HG02981 (cell line): ENCODE data around the gene EXOC3L4.
A peak's percentile ranks its signal among the peaks of the same experiment; 100 is the strongest.
"Not testable (repeated sequence)": the region's sequence is repeated elsewhere in the genome, so short reads cannot be mapped to it uniquely, and the experiment has no call there.

ENCODE experiments used
- ATAC-seq: cut with Tn5 transposase; IDR thresholded peaks from one replicate; pipeline ENCODE4 v1.9.1; 2021; ENCODE audit warnings: mild to moderate bottlenecking, moderate library complexity; ENCODE audit not compliant: unreplicated experiment

The EXOC3L4 gene

DNA sequence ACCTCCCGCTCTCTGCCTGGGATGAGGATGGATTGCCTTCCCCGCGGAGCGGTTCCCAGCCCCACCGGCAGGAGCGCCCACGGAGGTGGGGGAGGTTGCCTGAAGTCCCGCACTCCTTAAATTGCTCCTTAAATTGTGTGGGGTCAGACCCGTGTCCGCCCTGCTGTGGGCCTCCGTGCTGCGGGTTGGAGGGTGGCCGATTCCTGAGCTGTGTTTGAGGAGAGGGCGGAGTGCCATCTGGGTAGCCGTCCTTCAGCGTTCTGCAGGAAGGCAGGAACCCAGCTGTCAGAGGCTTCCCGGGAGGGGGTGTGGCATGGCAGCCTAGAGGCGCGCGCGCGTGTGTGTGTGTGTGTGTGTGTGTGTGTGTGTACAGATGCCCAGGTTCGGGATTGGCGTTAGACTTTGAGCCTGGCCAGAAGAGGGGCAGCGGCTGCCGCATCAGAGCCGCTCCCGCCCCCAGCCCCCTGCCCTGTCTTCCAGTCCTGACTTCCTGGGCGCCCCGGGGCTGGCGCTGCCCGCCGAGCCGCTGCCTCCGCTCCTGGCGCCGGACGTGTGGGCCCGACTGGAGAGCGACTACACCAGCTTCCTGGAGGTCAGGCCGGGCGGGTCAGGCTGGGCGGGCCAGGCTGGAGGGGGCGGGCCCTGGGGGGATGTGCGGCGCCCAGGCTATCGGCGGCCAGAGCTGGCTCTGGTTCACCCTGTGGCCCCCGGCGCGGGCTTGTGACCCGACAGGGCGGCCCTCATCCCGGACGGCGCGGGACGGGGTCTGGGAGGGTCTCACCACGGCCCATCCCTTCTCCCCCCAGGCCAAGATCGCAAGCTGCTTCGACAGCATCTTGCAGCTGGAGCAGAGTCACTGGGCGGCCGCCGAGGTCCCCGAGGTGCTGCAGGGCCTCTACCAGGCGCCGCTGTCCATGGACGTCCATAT, 9.2 kb downstream of the EXOC3L4 start:
- no peak for ATAC-seq

DNA sequence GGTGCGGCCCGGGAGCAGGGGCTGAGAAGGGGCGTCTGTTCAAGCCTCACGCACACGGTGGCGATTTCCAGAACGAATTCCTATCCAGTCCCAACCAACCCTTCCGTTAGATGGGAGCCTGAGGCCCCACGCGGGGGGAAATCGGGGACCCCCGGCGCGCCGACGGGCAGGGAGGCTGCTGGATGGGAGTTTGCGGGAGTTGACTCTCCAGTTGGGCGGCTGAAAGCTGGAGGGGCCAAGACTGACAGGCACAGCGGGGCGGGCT, 9.8 kb downstream of the EXOC3L4 start:
- ATAC-seq, result no peak

DNA sequence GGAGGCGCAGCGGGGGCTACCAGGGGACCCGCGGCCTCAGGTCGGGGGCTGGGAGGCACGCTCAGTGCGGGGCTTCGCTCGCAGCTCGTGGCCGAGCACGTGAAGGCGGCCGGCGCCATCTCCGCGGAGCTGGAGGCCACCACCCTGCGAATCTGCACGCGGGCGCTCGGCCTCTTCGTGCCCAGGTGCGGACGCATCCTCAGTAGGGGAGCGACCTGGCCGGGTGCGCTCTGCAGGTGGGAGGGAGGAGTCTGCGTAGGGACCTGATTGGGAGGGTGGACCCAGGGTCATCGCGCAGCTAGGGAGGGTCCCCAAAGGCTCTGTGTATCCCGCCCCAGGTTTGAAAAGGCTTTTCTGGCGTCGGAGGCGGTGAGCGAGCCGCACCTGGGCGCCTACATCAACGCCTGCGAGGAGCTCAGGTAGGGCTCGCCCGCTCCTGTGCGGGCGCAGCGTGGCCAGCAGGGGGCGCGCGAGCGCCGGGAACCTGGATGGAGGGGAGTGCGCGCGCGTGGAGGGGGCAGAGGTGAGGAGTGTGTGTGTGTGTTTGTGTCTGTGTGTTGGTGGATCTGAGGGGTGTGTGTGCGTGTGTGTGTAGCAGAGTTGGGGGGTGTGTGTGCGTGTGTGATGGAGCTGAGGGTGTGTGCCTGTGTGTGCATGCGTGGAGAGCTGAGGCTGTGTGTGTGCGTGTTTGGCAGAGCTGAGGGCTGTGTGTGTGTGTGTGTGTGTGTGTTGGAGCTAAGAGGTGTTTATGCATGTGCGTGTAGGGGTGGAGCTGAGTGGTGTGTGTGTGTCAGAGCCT, 10.3 kb downstream of the EXOC3L4 start:
- ATAC-seq, result peak; percentile 49

DNA sequence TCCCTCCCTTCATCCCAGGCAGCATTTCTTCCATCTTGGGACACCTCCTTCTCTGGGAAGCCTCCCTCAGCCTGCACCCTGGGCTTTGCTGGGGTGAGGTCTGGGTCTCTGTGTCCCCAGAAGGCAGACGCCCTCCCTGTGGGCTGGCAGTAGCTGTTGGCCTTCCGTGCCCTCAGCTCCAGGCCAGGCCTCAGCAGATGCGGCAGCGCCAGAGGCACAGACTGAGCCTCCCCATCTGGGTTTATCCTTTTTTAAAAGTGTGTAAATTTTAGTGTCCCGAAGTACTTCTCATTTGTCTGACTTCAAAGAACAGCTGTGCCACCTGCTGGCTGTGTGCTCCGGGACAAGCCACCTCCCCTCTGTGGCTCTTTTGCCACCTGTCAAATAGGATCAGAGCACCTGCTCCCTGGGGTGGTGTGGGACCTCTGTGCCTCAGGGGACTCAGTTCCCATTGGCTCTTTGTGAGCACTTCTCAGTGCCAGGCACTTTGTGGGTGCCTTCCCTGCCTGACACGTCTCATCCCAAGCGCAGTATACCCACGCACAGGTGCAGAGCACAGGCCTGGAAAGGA, 11.1 kb downstream of the EXOC3L4 start:
- ATAC-seq, result no peak

DNA sequence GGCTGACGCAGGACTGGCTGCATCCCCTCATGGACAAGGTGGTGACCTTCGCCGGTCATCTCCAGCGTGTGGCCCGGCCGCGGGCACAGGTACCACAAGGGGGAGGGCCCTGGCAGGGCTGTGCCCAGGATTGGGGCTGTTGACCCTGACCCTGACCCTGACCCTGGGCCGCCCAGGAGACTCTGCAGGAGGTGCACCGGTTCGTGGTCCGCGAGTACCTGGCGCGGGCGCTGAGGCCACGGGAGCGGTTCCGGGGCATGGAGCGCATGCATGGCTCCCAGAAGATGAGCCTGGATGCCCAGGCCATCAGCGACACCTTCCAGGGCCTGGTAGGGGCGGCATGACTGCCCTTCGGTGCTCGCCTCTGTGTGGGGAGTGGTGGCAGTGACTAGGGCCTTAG, 12.9 kb downstream of the EXOC3L4 start:
- no peak for ATAC-seq

DNA sequence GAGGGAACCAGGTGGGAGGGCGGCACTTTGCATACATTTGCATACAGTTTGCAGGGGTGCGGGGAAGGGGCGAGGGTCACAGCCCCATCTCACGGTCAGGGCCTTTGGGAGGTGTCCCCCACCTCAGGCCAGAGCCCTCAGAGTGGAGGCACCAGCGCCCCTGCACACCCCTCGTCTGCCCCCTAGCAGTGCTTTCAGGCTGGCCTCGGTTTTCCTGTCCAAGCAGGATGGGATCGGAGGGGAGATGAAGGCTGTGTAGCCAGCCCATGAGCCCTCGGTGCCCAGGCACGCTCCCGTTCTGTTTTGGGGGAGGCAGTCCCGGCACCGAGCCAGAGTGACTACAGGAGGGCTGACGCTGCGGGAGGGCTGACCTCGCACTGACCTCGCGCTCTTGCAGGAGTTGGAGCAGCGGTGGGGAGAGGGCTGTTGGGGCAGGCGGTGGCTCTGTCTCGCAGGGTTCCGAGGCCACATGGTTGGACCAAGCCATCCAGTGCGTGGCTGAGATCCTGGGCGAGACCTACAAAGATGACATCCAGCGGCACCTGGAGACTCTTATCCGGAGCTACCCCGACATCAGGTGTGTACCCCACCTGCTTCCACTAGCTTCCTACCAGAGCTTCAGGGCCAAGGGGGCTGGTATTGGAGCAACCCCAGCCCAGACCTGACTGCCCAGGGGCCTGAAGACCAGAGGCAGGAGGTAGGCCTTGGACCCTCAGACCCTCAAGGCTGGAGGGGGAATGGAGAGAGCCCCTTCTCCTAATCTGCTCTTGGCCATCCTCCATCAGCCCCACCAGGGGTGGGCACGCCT, 13.6 kb downstream of the EXOC3L4 start:
- no peak for ATAC-seq

DNA sequence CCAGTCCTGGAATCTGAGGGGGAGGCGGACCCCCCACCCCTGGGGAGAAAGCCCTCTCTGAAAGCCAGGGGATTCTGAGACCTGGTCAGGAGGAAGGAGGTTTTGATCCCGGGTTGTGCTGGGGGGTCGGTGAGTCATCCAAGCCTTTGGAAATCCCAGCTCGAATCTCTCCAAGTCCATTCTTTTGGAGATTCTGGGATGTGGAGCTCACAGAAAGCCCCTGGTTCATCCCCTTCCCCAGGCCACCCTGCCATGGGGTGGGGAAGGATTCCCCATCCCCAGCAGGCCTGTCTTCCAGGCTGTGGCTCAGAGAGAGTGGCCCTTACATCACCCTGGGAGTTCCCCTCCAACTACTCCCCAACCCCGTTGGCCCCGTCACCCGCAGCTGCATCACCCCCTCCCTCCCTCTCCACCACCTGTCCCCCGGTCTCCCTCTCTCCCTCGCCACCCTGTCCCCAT, 14.3 kb downstream of the EXOC3L4 start:
- peak; percentile 37 for ATAC-seq

DNA sequence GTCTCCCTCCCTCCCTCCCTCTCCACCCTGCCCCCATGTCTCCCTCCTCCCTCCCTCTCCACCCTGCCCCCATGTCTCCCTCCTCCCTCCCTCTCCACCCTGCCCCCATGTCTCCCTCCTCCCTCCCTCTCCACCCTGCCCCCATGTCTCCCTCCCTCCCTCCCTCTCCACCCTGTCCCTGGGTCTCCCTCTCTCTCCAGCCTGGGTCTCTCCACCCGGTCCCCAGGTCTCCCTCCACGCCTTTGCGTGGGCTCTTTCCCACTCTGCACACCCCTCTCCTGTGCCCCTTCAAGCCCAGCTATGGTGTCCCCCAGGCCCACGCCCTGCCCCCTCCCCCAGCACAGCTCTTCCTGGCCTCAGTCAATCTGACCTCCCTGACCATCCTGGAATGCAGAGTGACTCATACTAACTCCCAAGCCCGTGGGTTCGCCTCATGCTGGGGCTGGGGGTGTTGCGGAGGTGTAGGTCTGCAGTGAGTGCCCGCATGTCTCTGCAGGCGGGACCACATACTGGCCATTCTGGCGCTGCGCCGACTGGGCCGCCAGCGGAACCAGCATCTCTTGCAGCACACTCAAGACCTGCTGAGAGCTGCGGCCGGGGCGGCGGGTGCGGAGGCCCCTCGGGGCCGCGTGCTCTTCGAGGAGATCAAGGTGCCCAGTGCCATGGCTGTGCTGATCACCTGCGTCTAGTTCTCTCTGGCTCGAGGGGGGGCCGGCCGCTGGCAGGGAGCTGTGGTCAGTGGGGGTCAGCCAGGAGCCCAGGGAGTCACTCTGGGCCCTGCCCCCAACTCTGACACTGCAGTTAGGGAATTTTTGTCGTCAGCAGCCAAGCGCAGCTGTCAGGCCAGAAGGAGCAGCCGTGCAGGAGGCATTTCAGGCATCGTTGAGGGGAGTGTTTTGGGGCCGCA, 15.3 kb downstream of the EXOC3L4 start:
- no peak for ATAC-seq

DNA sequence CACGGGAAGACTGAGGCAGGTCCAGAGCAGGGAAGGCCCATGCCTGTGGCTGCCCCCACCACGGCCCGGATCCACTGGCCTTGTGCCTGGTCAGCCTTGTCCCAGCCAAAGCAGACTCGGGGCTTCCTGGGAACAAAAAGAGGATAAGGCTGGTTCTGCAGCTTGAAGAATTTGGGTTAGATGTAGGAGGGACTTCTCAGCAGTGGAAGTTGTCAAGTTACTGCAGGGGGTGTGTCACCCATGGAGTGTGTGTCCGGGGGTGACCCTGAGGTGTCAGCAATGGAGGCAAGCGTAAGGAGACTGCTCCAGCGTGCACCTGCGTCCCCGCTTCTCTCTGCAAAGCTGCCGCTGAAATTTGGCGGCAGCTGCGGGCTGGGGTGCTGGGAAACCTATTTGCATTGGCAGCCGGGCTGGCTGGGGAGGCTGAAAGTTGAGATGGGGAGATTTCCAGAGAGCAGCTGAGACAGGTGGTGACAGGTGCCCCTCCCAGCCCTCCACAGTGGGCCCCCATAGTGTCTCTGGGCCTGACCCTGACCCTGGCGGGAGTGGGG, 16.2 kb downstream of the EXOC3L4 start:
- no peak for ATAC-seq

DNA sequence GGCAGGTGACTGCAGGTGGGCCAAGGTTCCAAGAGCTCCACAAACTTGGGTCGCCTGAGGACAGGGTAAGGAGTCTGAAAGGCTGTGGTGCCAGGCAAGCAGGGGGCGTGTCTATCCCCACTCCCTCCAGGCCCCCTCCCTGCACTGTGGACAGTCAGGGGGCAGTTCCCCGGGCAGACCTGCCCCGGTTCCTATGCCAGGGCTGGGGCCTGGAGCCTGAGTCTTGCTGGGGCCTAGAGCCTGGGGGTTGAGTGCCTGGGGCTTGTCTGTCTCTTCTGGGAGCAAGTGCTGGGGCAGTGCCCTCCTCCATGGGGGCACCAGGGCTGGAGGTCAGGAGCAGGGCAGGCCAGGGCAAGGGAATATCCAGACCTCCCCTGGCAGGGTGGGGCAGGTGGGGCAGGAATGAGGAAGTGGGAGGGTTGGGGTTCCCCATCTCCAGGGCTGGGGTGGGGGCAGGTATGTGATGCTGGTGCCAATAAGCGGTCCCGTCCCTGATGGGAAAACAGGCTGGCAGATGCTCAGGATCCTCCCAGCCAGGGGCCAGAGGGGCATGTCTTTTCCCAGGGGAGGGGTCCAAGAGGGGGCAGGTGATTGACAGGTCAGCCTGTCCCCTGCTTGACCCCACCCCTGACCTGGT, 16.8 kb downstream of the EXOC3L4 start:
- no peak for ATAC-seq

DNA sequence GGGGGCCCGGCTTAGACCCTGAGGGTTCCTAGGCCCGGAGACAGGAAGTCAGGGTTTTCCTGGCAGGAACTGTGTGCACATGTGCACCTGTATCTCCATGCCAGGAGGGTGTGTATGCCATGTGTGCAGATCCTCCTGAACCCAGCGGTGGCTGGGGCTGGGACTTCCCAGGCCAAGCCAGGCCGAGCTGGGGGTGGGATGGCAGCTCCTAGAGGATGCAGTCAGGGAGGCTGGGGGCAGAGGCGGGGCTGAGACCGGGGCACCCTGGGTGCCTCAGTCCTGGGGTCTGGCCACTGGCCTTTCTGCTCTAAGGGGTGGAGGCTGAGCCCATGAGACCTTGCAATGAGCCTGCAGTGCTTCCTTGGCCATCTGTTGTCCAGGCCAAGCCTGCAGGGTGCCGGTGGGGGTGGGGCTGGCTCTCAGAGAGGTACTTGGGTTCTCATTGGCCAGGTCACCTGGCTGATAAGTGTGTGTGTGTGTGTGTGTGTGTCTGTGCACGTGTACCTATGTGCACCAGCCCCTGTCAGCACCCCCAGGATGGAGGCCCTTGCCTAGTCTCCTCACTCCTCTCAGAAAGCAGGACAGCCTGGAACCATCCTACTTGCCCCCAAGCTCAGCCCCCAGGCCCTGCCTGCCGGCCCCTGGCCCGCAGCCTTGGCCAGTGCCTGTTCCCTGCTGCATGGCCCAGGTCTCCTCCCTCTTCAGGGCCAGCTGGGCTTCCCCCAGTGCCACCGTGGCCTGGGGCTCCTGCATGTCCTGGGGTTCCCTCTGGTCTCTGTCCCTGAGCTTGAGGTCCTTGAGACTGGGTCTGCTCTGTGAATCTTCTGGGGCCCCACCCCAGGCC, 18.1 kb downstream of the EXOC3L4 start:
- ATAC-seq, result no peak

DNA sequence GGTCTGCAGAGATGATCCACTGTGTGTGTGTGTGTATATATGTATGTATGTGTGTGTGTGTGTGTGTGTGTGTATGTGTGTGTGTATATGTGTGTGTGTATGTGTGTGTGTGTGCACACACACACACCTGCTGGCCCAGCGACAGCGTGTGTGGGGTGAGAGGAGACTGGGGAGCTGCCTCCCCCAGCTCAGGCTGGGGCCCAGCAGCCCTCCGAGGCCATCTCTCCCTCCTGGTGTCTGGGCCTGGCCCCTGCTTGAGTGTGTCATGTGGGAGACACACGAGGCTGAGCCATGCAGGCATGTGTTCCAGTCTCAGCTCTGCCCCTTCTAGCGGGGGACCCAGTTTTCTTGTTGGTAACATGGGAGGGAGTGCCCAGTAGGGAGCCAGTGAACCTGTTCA, 18.8 kb downstream of the EXOC3L4 start:
- ATAC-seq, result no peak

DNA sequence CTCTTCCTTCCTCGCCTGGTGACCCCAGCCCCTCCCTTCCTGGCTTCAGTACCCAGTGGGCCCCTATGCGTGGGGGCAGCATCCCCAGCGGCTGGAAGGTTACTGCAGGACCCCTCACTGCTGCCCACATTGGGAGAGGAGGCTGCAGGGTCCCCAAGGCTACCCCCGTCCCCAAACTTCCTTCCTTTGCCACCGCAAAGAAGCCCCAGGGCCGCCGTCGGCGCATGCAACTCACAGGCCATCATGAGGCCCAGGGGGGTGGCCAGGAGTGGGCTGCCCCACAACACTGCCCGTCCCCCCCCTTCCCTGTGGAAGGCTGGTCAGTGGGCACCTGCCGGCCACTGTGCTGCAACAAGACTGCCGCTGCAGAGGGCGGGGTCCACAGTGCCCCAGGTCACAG, 19.2 kb downstream of the EXOC3L4 start:
- ATAC-seq, result no peak

DNA sequence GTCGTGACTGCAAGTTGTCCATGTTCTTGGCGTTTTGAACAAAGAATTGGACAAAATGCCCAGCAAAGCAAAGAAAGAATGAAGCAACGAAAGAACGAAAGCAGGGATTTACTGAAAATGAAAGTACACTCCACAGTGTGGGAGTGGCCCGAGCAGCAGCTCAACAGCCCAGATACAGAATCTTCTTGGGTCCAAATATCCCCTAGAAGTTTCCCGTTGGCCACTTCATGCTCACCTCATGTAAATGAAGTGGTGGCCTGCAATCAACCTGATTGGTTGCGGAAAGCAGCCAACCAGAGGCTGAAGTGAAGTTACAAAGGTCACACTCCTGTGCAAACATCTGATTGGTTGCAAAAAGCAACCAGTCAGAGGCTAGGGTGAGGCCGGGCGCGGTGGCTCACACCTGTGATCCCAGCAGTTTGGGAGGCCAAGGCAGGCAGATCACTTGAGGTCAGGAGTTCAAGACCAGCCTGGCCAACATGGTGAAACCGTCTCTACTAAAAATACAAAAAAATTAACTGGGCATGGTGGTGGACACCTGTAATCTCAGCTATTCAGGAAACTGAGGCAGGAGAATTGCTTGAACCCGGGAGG, 20.7 kb downstream of the EXOC3L4 start:
- not testable (repeated sequence) for ATAC-seq

DNA sequence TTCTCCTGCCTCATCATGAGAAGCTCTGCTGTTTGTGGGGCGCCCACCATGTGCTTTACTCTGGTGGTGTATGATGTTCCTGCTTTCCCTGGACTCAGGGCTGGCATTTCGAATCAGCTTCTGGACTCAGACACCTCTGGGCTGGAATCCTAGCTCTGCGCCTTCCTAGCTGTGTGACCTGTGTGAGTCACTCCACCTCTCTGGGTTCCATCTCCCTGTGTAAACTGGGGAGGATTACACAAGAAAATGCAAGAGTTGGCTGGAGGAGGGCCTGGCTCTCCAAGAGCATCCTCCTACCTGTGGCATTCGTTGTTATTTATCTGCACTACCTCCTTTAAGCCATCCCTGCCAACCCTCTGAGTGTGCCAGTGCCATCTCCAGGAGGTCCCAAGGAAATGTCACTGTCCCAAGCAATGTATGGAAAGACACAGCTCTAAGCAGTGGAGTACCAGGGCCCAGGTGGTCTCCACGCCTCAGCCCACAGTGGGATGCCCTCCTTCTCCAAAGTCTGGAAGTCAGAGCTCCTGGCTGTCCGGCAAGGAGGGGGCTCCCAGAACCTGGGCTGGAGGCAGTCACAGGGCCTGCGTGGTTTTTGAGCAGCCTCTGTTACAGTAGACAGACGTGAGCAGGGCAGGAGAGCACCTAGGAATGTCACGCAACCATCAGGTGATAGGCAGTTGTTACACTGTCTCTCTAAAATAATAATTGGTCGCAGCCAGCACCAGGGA, 21.5 kb downstream of the EXOC3L4 start:
- ATAC-seq, result no peak

DNA sequence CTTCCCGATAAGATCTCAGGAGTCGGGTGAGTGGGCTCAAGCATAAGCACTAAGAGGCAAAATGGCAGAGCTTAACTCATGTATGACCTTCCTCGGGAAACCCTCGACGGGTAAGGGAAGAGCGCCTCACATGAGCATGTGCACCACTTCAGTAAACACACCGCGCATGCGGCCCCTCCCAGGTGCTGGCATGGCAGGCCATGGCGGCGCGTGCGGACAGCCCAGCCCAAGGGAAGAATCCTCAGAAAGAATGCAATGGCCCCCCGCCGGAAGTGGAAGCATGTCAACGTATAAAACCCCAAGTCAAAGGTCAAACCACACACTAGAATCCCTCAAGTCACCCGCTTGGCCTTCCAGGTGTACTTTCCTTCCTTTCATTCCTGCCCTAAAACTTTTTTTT, 22.1 kb downstream of the EXOC3L4 start:
- no peak for ATAC-seq

DNA sequence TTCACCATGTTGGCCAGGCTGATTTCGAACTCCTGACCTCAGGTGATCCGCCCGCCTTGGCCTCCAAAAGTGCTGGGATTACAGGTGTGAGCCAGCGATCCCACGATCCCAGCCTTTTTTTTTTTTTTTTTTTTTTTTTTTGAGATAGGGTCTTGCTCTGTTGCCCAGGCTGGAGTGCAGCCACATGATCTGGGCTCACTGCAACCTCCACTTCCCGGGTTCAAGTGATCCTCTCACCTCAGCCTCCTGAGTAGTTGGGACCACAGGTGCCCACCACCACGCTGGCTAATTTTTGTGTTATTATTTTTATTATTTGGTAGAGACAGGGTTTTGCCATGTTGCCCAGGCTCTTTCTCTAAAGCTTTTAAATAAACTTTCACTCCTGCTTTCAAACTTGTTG, 23.0 kb downstream of the EXOC3L4 start:
- ATAC-seq, result not testable (repeated sequence)
